ENCODE results near the gene CACNB2. TPM values are rescaled to one million over a fixed set of nuclear protein-coding genes. Genes with fewer than 3 reads are reported as not detected.

Gene CACNB2
- total RNA-seq, 1 experiment from 2014 or later, result 3.2 TPM

DNA sequence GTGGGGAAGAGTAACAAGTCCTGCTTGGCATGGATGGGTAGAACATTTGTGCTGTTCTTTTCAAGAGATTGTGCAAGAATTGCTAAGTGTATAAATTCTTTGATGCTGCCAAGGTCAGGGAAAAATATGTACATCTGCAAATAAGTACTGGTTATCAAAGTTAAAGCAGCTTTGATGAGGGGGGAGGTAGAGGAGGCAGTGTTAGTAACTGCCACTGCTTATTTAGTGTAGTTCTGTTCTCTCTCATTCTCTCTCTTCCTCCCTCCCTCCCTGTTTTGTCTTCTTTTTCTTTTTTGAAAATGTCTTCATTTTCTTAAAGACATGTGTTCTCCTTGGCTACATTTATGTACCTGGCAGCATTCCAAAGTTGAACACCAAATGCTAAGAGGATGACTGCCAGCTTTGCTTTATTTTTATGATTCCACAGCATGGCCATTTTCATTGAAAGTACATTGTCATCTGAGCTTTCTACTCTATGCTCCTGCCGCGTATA lies 18.6 kb downstream of the CACNB2 start:
- ATAC-seq, result no peak
- Mint-ChIP-seq H3K27ac (no peak overlapping the region), H3K27me3 (ENCODE audit: low read depth) (no peaks in the 10 kb centered on the region), H3K4me3 (no peak overlapping the region), H3K4me1 (no peaks in the 10 kb centered on the region), H3K9me3 (peaks cover 6% of the 10 kb centered on the region; the same call in 1 of the 2 replicates), H3K36me3 (peaks cover 7% of the 10 kb centered on the region)
- POLR2A ChIA-PET, result no interaction called here
- TF ChIP-seq MAX (CRISPR knock-in tag; IDR thresholded peaks at IDR 0.05), result no peak
- CTCF ChIA-PET, result interaction anchor here (0.9 kb wide), 1 partner anchor 10 kb away, joined by 3 read pairs; no protein-coding TSS in a partner anchor
- DNase-seq (ENCODE audit: low spot score), result no peak

GRCh38 chr10:18159557-18159956 lies 19.3 kb downstream of the CACNB2 start:
- ChIA-PET CTCF (no interaction called here), POLR2A (no interaction called here)

More at GRCh38 chr10:18159557-18159956, 19.3 kb downstream of the CACNB2 start:
- Mint-ChIP-seq H3K36me3 (peaks cover 7% of the 10 kb centered on the region), H3K9me3 (peaks cover 6% of the 10 kb centered on the region; the same call in 1 of the 2 replicates), H3K27ac (no peak overlapping the region), H3K4me3 (no peak overlapping the region), H3K4me1 (no peaks in the 10 kb centered on the region), H3K27me3 (ENCODE audit: low read depth) (no peaks in the 10 kb centered on the region)
- no peak for TF ChIP-seq ESRRA (CRISPR knock-in tag; IDR thresholded peaks at IDR 0.05; ENCODE audit: borderline replicate concordance)
- TF ChIP-seq NR3C1 (CRISPR knock-in tag; conservative IDR thresholded peaks at IDR 0.05; ENCODE audit: low read depth), result no peak
- TF ChIP-seq, protein P1, sequence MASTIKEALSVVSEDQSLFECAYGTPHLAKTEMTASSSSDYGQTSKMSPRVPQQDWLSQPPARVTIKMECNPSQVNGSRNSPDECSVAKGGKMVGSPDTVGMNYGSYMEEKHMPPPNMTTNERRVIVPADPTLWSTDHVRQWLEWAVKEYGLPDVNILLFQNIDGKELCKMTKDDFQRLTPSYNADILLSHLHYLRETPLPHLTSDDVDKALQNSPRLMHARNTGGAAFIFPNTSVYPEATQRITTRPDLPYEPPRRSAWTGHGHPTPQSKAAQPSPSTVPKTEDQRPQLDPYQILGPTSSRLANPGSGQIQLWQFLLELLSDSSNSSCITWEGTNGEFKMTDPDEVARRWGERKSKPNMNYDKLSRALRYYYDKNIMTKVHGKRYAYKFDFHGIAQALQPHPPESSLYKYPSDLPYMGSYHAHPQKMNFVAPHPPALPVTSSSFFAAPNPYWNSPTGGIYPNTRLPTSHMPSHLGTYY (CRISPR knock-in tag; IDR thresholded peaks at IDR 0.05), result no peak
- TF ChIP-seq PRDM15 (CRISPR knock-in tag; IDR thresholded peaks at IDR 0.05), result no peak
- no peak for TF ChIP-seq CREM (CRISPR knock-in tag; IDR thresholded peaks at IDR 0.05)
- no peak for TF ChIP-seq ETV6 (CRISPR knock-in tag; IDR thresholded peaks at IDR 0.05)
- no peak for TF ChIP-seq ZNF512 (CRISPR knock-in tag; IDR thresholded peaks at IDR 0.05; ENCODE audit: borderline replicate concordance)
- no peak for TF ChIP-seq NR1H2 (CRISPR knock-in tag; IDR thresholded peaks at IDR 0.05)
- TF ChIP-seq, protein P2, sequence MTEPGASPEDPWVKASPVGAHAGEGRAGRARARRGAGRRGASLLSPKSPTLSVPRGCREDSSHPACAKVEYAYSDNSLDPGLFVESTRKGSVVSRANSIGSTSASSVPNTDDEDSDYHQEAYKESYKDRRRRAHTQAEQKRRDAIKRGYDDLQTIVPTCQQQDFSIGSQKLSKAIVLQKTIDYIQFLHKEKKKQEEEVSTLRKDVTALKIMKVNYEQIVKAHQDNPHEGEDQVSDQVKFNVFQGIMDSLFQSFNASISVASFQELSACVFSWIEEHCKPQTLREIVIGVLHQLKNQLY (CRISPR knock-in tag; IDR thresholded peaks at IDR 0.05), result no peak
- TF ChIP-seq JUN (CRISPR knock-in tag; IDR thresholded peaks at IDR 0.05), result no peak
- TF ChIP-seq ZNF317 (CRISPR knock-in tag; IDR thresholded peaks at IDR 0.05; ENCODE audit: borderline replicate concordance, low read depth), result no peak
- TF ChIP-seq FOXK1 (CRISPR knock-in tag; IDR thresholded peaks at IDR 0.05), result no peak
- DNase-seq (ENCODE audit: low spot score) (no peak), ATAC-seq (no peak)
